Measurements from ENCODE around the gene GZMA.
A peak's percentile ranks its signal among the peaks of the same experiment; 100 is the strongest.

The GZMA gene

GRCh38 chr5:55113327-55113726 lies 10.9 kb downstream of the GZMA start:
- DNase-seq: no peak

GRCh38 chr5:55114061-55114460 lies 11.6 kb downstream of the GZMA start:
- DNase-seq: no peak

GRCh38 chr5:55123365-55123764 lies 20.9 kb downstream of the GZMA start:
- DNase-seq: no peak

GRCh38 chr5:55134053-55134722 lies 31.7 kb downstream of the GZMA start:
- DNase-seq: peak; percentile 9

GRCh38 chr5:55136521-55136920 lies 34.1 kb downstream of the GZMA start:
- no peak for DNase-seq

- DNase-seq: no peak
These were observed 38.6 kb downstream of the GZMA start for GRCh38 chr5:55140908-55141665.

GRCh38 chr5:55141945-55142690 lies 39.7 kb downstream of the GZMA start:
- DNase-seq: no peak

GRCh38 chr5:55143624-55144023 lies 41.2 kb downstream of the GZMA start:
- DNase-seq: no peak

GRCh38 chr5:55146080-55146479 lies 43.6 kb downstream of the GZMA start:
- no peak for DNase-seq

GRCh38 chr5:55146543-55147151 lies 44.2 kb downstream of the GZMA start:
- peak; percentile 57 for DNase-seq

GRCh38 chr5:55149308-55149795 lies 46.9 kb downstream of the GZMA start:
- no peak for DNase-seq

GRCh38 chr5:55151923-55152842 lies 49.7 kb downstream of the GZMA start:
- no peak for DNase-seq

- no peak for DNase-seq
These were observed 52.4 kb downstream of the GZMA start for GRCh38 chr5:55154873-55155272.
